PFSK-1 (cell line): ENCODE measurements around the gene TNFRSF11A.

Experiments used
- POLR2AphosphoS5 ChIP-seq: IDR thresholded peaks from 2 replicates; pipeline ENCODE4 v1.6.1; 2012; ENCODE audit warnings: low read depth, mild to moderate bottlenecking, control low read depth, low read length, moderate library complexity
- TAF1 ChIP-seq: IDR thresholded peaks from 2 replicates; pipeline ENCODE4 v1.6.1; 2012; ENCODE audit warnings: low read length, control low read depth, borderline replicate concordance; ENCODE audit not compliant: insufficient read depth

GRCh38 chr18:62364558-62364957 lies 39.4 kb downstream of the TNFRSF11A start:
- TF ChIP-seq TAF1 (no peak), POLR2AphosphoS5 (no peak)
